ENCODE measurements around the gene MED16. TPM values are rescaled to one million over a fixed set of nuclear protein-coding genes. Genes with fewer than 3 reads are reported as not detected.
"Not testable (repeated sequence)": the region's sequence is repeated elsewhere in the genome, so short reads cannot be mapped to it uniquely, and the experiment has no call there.

MED16 gene
- polyA plus RNA-seq, 10 donors = 26.6 to 41.5 (median 33.6) TPM

DNA sequence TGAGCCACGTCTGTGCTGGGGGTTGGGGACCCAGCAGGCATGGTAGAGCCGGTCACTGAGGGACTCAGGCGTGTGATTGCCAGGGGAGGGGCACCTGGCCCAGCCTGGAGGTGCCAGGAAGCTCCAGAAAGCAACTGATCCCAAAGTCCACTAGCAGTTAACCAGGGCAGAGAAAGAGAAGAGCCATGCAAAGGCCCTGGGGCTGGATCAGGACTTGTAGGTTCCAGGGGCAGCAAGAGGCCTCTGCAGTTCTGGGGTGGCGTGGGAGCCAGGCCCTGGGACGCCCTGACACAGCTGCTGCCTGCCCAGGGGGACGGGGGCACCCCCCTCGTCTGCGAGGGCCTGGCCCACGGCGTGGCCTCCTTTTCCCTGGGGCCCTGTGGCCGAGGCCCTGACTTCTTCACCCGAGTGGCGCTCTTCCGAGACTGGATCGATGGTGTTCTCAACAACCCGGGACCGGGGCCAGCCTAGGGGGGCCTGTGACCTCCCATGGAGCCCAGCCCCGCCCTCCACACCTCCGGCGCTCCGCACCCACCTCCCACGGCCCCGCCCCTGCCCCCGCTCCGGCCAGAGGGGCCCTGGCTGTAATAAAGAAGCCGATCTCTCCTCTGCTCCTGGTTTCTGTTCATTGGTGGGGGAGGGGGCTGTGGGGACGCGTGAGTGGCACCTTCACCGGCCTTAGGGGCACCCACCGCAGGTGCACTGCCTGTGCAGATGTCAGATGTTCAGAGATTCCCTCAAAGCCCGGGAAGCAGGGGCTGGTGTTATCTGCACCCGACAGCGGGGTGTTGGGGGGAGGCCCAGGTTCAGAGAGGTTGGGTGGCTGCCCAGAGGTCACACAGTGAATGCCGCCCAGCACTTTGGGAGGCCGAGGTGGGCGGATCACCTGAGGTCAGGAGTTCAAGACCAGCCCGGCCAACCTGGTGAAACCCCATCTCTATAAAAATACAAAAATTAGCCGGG is 61.3 kb downstream of the MED16 start:
- no peak for DNase-seq

- DNase-seq = no peak
These were observed 63.7 kb downstream of the MED16 start for GRCh38 chr19:829129-829758.

GRCh38 chr19:827710-828321 is 65.2 kb downstream of the MED16 start, which contains the start of gene AZU1:
TSS of gene AZU1 (plus strand) at chr19:827837. CDS start at chr19:827847, 10 bp downstream.
- DNase-seq = no peak

DNA sequence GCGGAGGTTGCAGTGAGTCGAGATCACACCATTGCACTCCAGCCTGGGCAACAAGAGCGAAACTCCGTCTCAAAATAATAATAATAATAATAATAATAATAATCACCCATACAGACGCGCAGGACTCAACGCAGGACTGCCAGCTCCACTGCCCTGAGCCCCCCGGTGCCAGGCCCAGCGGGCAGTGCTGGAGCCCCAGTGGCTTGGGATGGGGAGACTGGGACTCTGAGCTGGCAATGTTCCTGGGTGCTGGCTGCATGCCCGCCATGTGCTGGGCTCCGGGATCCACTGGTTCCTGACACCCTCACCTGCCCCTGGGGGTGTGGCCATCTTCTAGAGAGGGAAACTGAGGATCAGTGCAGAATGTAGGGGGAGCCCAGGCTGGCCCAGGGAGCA is 65.7 kb downstream of the MED16 start:
- no peak for DNase-seq

GRCh38 chr19:825897-826644 is 66.9 kb downstream of the MED16 start:
- no peak for DNase-seq

DNA sequence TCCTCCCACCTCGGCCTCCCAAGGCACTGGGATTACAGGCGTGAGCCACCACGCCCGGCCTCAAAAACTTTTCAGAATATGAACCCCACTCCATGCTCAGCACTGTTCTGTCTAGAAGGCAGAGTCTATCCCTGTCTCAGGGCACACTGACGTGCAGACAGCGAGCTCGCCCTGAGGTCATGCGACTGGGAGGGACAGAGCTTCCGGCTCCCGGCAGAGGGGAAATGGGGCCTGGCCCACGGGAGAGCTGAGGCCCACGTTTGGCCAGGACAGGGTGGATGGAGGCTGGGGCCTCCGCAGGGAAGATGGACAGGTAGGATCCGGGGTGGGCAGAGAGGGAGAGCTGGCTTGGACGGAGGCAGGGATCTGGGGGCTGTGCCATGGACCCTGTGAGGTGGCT is 68.1 kb downstream of the MED16 start:
- DNase-seq = no peak

DNA sequence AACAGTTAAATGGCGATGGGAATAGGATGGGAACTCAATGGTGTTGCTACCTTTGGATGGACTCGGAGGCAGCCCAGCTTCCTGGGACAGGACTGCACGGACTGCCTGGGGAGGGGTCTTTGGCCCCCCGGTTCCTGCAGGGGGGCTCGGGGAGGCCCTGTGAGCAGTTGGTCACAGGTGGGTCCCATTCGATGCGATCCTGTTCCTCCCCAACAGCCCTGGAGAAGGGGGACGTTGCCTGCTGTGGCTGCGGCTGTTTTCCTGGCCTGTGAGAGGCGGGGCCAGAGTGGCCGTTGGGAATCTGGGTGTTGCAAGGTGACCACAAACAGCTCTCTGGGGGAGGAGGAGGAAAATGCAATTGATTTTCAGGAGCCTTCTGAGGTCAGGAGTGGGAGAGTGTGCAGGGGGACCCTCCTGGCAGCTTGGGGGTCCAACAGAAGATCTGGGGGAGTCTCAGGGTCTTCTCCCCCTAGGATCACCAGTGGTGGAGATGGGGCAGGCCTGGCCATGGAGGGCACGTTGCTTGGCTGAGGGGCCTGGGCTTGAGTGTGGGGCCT is 69.3 kb downstream of the MED16 start:
- no peak for DNase-seq

- no peak for DNase-seq
These were observed 71.0 kb downstream of the MED16 start, which contains the start of gene PLPPR3 for GRCh38 chr19:821825-822503. TSS of gene PLPPR3 (minus strand) at chr19:821955. CDS start at chr19:821559, 396 bp downstream.

DNA sequence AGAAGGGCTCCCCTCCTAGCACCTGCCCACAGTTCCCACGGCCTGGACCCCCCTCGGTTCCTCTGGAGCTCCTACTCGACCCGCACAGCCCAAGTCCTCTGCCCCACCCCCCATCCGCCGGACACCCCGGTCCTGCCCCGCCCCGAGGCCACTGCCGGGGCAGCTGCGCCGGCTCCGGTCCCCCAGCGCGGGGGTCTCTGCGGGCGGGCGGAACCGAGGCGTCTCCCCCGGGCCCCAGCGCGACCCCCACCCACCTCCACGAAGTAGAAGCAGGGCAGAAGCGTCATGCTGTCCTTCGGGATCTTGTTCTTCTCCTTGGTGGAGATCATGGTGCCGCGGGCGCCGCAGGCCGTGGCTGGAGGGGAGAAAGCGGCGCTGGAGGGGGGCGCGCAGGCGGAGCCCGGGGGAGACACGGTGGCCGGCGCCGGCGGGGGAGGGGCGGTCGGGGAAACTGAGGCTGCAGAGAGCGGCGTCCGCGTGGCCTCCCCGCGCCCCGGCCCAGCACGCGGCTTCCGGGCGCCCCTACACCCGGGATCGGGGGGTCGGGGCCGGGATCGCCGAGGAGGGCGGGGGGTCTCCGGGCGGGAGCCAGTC is 71.7 kb downstream of the MED16 start:
- DNase-seq = no peak

DNA sequence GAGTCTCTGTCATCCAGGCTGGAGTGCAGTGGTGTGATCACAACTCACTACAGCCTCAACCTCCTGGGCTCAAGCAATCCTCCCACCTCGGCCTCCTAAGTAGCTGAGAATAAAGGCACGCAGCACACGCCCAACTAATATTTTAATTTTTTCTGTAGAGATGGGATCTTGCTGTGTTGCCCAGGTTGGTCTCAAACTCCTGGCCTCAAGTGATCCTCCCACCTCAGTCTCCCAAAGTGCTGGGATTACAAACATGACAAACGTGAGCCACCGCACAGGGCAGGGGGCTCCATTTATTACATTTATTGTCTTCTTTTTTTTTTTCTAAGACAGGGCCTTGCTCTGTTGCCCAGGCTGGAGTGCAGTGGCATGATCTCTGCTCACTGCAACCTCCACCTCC is 72.8 kb downstream of the MED16 start:
- DNase-seq = not testable (repeated sequence)

Other genes with a start within 250 kb of the MED16 start
- 10 to 100 TPM; 18.3 to 27.8 (median 21.7) TPM for gene RNF126, start 230.0 kb downstream of the MED16 start, polyA plus RNA-seq (ENCODE audit: insufficient read length in 10 of 10)
- gene FSTL3, start 216.8 kb downstream of the MED16 start, polyA plus RNA-seq (ENCODE audit: insufficient read length in 10 of 10) = 10 to 100 TPM; 10.7 to 19.2 (median 14.6) TPM
- under 1 TPM in 4 of 10 donors, not detected in 6; 0.19 to 0.35 (median 0.26) TPM for gene PRSS57, start 197.7 kb downstream of the MED16 start, polyA plus RNA-seq (ENCODE audit: insufficient read length in 10 of 10)
- 10 to 100 TPM; 18.5 to 53.6 (median 33.9) TPM for gene PALM, start 184.3 kb downstream of the MED16 start, polyA plus RNA-seq (ENCODE audit: insufficient read length in 10 of 10)
- under 1 TPM in 9 of 10 donors, not detected in 1; 0.05 to 0.84 (median 0.17) TPM for gene MISP, start 142.1 kb downstream of the MED16 start, polyA plus RNA-seq (ENCODE audit: insufficient read length in 10 of 10)
- 100 to 1,000 TPM; 127 to 230 (median 138) TPM for gene PTBP1, start 95.7 kb downstream of the MED16 start, polyA plus RNA-seq (ENCODE audit: insufficient read length in 10 of 10)
- 1 to 10 TPM in 1 of 10 donors, under 1 TPM in 9; 0.27 to 1.5 (median 0.68) TPM for gene PLPPR3, start 71.2 kb downstream of the MED16 start, polyA plus RNA-seq (ENCODE audit: insufficient read length in 10 of 10)
- 1 to 10 TPM in 7 of 10 donors, under 1 TPM in 3; 0.35 to 3.0 (median 1.2) TPM for gene AZU1, start 65.3 kb downstream of the MED16 start, polyA plus RNA-seq (ENCODE audit: insufficient read length in 10 of 10)
- gene PRTN3, start 52.2 kb downstream of the MED16 start, polyA plus RNA-seq (ENCODE audit: insufficient read length in 10 of 10) = 1 to 10 TPM in 9 of 10 donors, under 1 TPM in 1; 0.89 to 6.4 (median 2.2) TPM
- gene ELANE, start 40.9 kb downstream of the MED16 start, polyA plus RNA-seq (ENCODE audit: insufficient read length in 10 of 10) = 1 to 10 TPM in 1 of 10 donors, under 1 TPM in 9; 0.22 to 2.3 (median 0.60) TPM
- gene CFD, start 33.5 kb downstream of the MED16 start, polyA plus RNA-seq (ENCODE audit: insufficient read length in 10 of 10) = 1 to 10 TPM; 1.0 to 5.4 (median 1.9) TPM
- not detected for gene RNU6-9, start 297 bp upstream of the MED16 start, polyA plus RNA-seq (ENCODE audit: insufficient read length in 10 of 10)
- 10 to 100 TPM; 20.5 to 47.8 (median 30.2) TPM for gene R3HDM4, start 20.0 kb upstream of the MED16 start, polyA plus RNA-seq (ENCODE audit: insufficient read length in 10 of 10)
- gene KISS1R, start 24.1 kb upstream of the MED16 start, polyA plus RNA-seq (ENCODE audit: insufficient read length in 10 of 10) = not detected
- 10 to 100 TPM in 6 of 10 donors, 1 to 10 TPM in 4; 6.9 to 13.1 (median 10.4) TPM for gene ARID3A, start 32.8 kb upstream of the MED16 start, polyA plus RNA-seq (ENCODE audit: insufficient read length in 10 of 10)
- 10 to 100 TPM; 17.6 to 43.3 (median 24.5) TPM for gene WDR18, start 91.2 kb upstream of the MED16 start, polyA plus RNA-seq (ENCODE audit: insufficient read length in 10 of 10)
- under 1 TPM in 9 of 10 donors, not detected in 1; 0.13 to 0.35 (median 0.17) TPM for gene GRIN3B, start 107.2 kb upstream of the MED16 start, polyA plus RNA-seq (ENCODE audit: insufficient read length in 10 of 10)
- 10 to 100 TPM; 51.8 to 91.2 (median 73.3) TPM for gene TMEM259, start 127.9 kb upstream of the MED16 start, polyA plus RNA-seq (ENCODE audit: insufficient read length in 10 of 10)
- not detected for gene RNU6-2, start 128.3 kb upstream of the MED16 start, polyA plus RNA-seq (ENCODE audit: insufficient read length in 10 of 10)
- gene CNN2, start 133.4 kb upstream of the MED16 start, polyA plus RNA-seq (ENCODE audit: insufficient read length in 10 of 10) = 10 to 100 TPM; 40.4 to 84.7 (median 54.1) TPM
- gene ABCA7, start 146.9 kb upstream of the MED16 start, polyA plus RNA-seq (ENCODE audit: insufficient read length in 10 of 10) = 10 to 100 TPM in 9 of 10 donors, 1 to 10 TPM in 1; 4.8 to 29.3 (median 12.0) TPM
- gene ARHGAP45, start 174.0 kb upstream of the MED16 start, polyA plus RNA-seq (ENCODE audit: insufficient read length in 10 of 10) = 10 to 100 TPM in 5 of 10 donors, 1 to 10 TPM in 5; 6.3 to 20.7 (median 10.1) TPM
- gene POLR2E, start 202.2 kb upstream of the MED16 start, polyA plus RNA-seq (ENCODE audit: insufficient read length in 10 of 10) = 100 to 1,000 TPM in 8 of 10 donors, 10 to 100 TPM in 2; 81.8 to 145 (median 110) TPM
- gene GPX4, start 210.8 kb upstream of the MED16 start, polyA plus RNA-seq (ENCODE audit: insufficient read length in 10 of 10) = 100 to 1,000 TPM; 117 to 183 (median 150) TPM

Data from muscle of back (tissue), 11 donors.